HEK293T (cell line): ENCODE measurements around the gene IGSF21.

Experiments used
- ARNT ChIP-seq: fragments of 450-650 bp; IDR thresholded peaks from 2 replicates; pipeline ENCODE4 v1.6.1; 2017; ENCODE audit warnings: mild to moderate bottlenecking
- BHLHE40 ChIP-seq: fragments of 450-650 bp; IDR thresholded peaks from 2 replicates; pipeline ENCODE4 v1.6.1; 2016; ENCODE audit warnings: mild to moderate bottlenecking, moderate library complexity, borderline replicate concordance
- FOXK2 ChIP-seq: fragments of 450-650 bp; IDR thresholded peaks from 2 replicates; pipeline ENCODE4 v1.6.1; 2016; ENCODE audit warnings: mild to moderate bottlenecking
- FOXM1 ChIP-seq: fragments of 450-650 bp; IDR thresholded peaks from 2 replicates; pipeline ENCODE4 v1.6.1; 2017; ENCODE audit warnings: mild to moderate bottlenecking, borderline replicate concordance
- HDGF ChIP-seq: fragments of 450-650 bp; IDR thresholded peaks from 2 replicates; pipeline ENCODE4 v1.6.1; 2017; ENCODE audit warnings: antibody characterized with exemption, borderline replicate concordance
- NFRKB ChIP-seq: fragments of 450-650 bp; IDR thresholded peaks from 2 replicates; pipeline ENCODE4 v1.6.1; 2016; ENCODE audit warnings: mild to moderate bottlenecking, moderate library complexity
- SP1 ChIP-seq: fragments of 450-650 bp; IDR thresholded peaks from 2 replicates; pipeline ENCODE4 v1.6.1; 2017
- TARDBP ChIP-seq: fragments of 450-650 bp; IDR thresholded peaks from 2 replicates; pipeline ENCODE4 v1.6.1; 2016
- ZNF384 ChIP-seq: fragments of 450-650 bp; IDR thresholded peaks from 2 replicates; pipeline ENCODE4 v1.6.1; 2016

DNA sequence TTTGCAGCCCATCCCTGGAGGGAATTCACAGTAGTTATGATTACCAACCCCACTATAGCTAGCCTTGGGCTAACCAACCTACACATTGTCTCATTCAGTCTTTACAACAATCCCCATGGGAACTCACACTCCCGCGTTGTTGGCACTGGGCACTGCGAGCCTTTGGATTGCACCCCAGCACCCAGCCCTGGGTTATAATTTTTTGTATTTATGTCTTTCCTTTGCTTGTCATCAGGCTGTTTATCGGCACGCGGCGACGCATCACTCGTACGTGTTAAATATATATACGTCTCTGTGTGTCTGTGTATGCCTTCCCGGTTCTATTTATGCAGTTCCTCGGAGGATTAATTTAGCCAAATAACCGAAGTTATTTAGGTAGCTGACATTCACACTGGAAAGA lies 47.2 kb upstream of the IGSF21 start:
- no peak for TF ChIP-seq NFRKB
- TF ChIP-seq SP1, result no peak
- no peak for TF ChIP-seq FOXK2
- no peak for TF ChIP-seq BHLHE40
- TF ChIP-seq TARDBP, result no peak
- no peak for TF ChIP-seq HDGF
- no peak for TF ChIP-seq ARNT
- no peak for TF ChIP-seq FOXM1
- no peak for TF ChIP-seq ZNF384
